GM19467 (cell line): ENCODE measurements around the gene MIDN.

ENCODE experiments used
- ATAC-seq: cut with Tn5 transposase; IDR thresholded peaks from one replicate; pipeline ENCODE4 v1.9.1; 2021; ENCODE audit warnings: mild to moderate bottlenecking, moderate library complexity; ENCODE audit not compliant: unreplicated experiment

MIDN gene

GRCh38 chr19:1280636-1281568 lies 32.5 kb downstream of the MIDN start:
- no peak for ATAC-seq

GRCh38 chr19:1281569-1282287 lies 33.3 kb downstream of the MIDN start:
- ATAC-seq = no peak

- no peak for ATAC-seq
Measured at GRCh38 chr19:1282588-1283206, 34.3 kb downstream of the MIDN start.

GRCh38 chr19:1283207-1283916 lies 35.0 kb downstream of the MIDN start:
- ATAC-seq = no peak

- ATAC-seq = no peak
Measured at GRCh38 chr19:1283917-1284292, 35.5 kb downstream of the MIDN start.

DNA sequence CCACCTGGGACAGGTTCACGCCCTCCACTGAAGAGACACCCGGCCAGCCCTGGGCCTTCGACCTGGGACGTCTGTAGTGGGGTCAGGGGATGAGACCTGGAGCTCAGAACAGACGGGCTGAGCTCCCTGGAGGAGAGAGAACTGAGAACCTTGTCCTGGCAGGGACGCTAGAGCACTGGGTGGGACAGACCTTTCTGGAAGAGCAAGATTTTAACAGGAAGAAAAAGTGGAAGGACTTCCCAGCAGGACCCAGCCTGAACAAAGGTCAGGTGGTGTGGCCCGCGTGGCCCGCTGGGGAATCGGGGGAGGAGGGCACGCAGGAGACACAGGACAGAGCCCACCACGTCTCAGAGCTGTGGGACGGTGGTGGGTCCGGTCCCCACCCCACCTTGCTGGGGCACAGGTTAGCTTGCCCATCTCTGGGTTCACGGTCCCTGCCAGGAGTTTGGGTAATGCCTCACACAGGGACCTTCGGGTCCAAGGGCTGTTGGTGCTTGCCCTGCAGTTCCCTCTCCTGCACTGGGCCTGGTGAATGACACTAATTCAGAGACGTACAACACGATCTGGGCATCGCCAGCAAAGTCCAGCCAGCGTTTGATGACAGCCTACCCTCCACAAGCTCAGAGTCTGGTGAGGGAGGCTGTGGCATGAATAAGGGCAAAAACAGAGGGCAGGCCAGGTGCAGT lies 36.1 kb downstream of the MIDN start:
- ATAC-seq = no peak

DNA sequence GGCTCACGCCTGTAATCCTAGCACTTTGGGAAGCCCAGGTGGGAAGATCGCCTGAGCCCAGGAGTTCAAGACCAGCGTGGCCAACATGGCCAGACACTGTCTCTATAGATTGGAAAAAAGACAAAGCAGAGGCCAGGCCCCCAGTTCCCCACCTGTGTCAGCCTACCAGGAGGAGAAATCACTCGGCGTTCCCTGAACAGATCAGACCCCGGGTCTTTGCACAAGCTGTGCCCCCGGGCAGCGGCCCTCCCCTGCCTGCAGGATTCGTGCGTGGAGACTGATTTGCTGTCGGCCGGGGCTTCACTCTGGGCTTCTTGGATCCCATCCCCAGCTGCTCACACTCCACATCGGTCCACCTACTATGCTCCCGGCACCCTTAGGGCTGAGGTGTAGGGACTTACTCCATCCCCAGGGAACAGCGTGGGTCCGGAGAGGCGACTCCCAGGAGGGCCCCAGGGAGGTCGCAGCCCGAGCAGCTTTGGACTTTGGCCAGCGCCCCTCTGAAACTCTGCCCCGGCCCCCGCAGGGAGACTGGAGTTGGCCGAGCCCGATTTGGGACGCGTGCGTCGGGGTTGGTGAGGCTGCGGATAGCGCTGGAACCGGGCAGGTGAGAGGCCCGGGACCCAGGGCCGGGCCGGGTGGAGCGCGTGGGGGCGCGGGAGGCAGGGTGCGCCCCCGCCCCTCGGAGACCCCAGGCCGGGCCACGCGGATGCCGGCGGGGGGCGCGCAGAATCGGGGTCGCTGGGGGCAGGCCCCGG lies 36.8 kb downstream of the MIDN start:
- ATAC-seq = no peak

GRCh38 chr19:1285737-1286360 lies 37.5 kb downstream of the MIDN start, which contains the start of gene EFNA2:
Gene EFNA2, plus strand, starts transcription at chr19:1285873. Its CDS starts 296 bp downstream, at chr19:1286169.
- ATAC-seq = no peak

GRCh38 chr19:1286487-1287353 lies 38.3 kb downstream of the MIDN start:
- no peak for ATAC-seq

- no peak for ATAC-seq
Measured at GRCh38 chr19:1287354-1288225, 39.2 kb downstream of the MIDN start.

DNA sequence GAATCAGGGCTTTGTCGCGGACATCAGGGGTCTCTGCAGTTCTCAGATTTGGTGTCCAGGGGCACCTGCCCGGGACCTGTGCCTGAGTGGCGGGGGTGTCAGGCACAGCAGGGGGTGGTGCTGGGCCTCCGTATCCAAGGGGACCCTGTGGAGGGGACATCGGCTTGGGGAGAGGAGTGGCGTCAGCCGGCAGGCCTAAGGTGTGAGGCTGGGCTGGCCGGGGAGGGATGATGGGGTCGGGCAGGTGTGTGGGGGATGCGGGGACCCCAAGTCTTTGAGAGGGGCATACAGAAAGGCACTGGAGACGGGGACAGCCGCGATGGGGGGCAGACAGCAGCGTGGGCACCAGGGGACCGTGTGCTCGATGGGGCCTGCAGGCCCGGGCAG lies 39.8 kb downstream of the MIDN start:
- ATAC-seq = no peak

DNA sequence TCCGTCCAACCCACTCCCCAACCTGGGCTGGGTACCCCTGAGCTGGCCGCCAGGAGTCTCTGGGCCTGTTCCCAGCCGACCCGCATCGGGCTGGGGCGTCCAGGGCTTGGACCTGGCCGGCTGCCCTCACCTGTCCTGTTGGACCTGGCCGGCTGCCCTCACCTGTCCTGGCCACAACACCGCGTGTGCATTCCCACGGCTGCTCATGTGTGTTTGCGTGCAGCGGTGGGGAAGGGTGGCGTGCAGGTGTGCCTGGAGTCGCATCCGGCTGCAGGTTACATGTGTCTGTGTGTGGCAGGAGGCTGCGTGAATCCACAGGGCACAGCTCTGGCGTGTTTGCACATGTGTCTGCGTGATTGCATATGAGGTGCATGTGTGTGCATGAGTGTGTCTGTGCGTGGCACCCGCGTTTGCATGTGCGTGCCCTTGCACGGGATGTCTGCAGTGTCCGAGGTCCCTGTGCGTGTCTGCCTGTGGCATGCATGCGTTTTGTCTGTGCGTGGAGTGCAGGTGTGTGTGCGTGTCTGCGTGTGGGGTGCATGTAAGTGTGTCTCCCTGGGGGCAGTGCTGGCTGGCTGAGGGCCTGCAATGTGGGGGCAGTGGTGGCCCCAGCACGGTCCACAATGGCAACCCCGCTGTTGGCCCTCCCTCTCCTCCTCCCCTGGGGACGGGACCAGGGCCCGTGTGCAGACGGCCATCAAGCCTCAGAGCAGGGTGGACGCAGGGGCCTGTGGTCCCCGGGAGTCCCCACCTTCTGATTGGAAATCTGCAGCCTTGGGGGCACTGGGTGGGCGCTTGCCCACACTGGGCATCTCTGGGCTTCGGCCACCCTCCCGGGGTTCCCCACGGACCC lies 40.7 kb downstream of the MIDN start:
- ATAC-seq = no peak

- no peak for ATAC-seq
Measured at GRCh38 chr19:1289686-1290025, 41.3 kb downstream of the MIDN start.

DNA sequence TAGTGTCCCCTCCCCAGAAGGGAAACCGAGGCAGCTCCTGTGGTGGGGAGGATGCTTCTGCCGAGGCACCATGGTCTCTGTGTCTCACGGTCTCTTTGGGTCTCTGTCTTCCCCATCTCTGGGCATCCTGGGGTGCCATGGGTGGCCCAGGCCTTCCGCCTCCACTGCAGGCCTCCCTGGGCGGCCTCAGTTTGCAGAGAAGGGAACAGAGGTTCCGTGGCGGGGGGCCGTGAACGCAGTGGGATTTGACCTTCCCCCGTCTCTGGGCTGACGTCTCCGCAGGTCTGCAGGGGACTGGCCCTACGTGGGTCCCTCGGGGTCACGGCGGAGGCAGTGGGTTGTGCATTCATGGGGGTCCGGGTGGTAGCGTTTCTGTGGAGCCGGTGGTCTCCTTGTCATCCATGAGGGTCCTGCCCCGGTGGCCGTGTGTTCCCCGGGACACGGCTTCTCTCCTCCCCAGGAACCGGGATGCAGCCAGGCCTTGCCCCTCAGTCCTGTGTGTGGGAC lies 41.9 kb downstream of the MIDN start:
- no peak for ATAC-seq

DNA sequence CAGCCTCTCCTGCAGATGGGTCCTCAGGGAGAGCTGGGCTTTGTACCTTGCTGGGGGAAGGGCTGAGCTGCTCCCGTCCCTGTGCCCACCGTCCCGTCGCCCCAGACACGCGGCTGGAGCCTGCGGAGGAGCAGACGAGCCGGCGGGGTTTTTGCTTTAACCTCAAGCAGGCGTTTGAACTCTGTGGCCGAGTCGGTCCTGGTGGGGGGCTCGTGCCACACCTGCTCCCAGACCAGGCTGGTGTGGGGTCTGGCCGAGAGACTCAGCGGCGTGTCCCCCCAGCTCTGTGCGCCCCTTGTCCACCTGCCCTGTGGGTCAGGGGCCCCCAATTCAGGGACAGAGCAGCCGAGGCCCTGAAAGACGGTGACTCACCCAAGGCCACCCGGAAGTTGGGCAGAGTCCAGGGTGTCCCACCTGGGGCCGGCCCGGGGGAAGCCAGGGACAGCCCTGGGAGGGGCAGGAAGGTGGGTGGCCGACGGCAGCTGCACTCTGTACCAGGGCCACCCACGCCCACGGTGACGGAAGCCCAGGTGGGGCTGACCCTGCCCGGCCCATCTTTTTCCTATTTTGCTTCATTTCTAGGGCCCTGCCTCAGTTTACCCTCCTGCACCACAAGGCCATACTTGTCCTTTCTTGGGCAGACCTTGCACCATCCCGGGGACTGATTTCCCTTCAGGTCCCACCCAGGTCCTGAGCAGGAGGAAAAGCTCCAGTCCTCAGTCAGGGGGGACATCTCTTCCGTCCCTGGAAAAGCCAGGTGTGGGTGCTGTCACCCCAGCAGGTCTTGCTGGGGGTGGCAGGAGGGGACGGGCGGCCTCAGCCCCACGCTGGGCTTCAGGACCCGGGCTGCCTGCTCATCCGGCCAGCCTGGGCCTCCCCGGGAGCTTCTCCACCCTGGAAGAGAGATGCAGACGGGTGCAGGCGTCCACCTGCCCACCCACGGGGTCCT lies 42.6 kb downstream of the MIDN start:
- ATAC-seq = no peak
